DLD1 (cell line): ENCODE results near the gene AUTS2.
"Not testable (repeated sequence)": the region's sequence is repeated elsewhere in the genome, so short reads cannot be mapped to it uniquely, and the experiment has no call there.

Experiments used
- in situ Hi-C: cut with HindIII; loops from 2 replicates; pipeline ENCODE4 v1.10.0; 2017; ENCODE audit warnings: low sequenced_read_pairs

The AUTS2 gene

DNA sequence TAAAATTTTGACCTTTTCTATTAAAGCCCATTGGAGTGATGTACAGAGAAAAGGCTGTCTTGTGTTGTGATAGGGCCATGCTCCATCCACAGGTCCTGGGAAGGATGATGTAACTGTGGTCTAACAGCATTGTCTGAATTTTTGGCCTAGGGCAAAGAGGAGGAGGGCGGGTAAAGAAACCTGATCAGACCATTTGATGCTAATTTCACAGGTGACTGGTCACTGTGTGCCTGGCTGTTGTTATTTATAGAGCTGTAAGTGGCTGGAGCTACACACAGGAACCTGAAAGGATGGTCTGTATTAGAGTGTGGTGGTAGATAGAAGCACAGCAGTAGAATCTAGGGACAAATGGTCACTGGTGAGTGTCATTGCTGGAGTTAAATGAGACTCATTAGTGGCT, 182.1 kb downstream of the AUTS2 start:
- in situ Hi-C loops = no loop called here

DNA sequence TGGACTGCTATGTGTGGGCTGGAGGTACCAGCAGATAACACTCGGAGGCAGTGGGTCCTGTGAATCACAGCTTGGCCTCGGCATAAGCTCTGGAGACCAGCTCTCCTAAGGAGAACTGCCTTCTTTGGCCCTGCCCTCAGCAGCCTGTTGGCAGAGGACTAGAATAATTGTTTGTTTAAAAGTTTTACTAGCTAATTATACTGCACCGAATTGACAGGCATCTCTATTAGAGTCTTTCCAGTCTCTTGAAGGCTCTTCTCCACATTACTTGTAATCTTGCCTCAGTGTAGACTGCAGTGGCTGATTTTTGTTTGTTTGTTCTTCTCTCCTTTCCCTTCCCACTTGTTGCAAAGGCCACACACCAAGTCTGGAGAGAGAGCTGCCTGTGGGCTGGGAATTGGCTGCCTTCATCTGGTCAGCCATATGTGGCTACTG, 183.2 kb downstream of the AUTS2 start:
- in situ Hi-C loops = no loop called here

DNA sequence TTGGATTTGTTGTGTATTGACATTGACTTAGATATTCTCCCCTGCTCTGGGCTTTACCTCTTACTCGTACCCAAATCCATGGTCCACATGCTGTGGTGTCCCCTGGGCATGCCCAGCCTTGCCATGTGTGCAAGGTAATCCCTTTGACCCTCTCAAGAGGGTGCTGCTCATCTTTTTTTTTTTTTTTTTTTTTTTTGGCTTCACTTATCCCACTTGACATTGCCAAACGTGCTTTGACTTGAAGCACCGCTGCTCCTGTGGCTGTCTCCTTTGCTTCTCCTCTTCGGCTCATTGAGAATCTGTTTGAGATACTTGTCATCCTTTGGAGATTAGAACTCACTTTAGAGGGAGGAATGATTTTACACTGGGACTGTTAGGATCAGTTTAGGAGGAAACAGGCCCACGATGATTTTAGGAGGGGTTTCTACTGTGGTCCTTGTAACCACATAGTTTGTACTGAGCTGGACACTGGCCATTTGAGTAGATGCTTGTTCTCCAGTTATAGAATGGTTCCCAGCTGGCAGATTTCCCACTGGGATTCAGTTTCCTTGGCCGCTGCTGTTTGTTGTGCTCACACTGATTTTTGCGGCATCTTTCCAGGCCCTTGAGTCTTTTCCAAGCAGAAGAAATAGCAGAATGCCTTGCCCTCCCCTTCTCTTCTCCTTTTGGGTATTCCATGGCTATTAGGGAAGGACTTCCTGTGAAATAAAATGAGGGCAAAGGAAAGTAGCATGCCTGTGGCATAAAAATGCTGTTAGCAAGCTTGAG, 184.8 kb downstream of the AUTS2 start:
- in situ Hi-C loops = no loop called here

DNA sequence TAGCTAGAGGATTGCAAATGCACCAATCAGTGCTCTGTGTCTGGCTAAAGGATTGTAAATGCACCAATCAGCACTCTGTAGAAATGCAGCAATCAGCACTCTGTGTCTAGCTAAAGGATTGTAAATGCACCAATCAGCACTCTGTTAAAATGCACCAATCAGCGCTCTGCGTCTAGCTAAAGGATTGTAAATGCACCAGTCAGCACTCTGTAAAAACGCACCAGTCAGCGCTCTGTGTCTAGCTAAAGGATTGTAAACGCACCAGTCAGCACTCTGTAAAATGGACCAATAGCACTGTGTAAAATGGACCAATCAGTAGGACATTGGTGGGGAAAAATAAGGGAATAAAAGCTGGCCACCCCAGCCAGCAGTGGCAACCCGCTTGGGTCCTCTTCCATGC, 187.9 kb downstream of the AUTS2 start:
- in situ Hi-C loops = not testable (repeated sequence)

DNA sequence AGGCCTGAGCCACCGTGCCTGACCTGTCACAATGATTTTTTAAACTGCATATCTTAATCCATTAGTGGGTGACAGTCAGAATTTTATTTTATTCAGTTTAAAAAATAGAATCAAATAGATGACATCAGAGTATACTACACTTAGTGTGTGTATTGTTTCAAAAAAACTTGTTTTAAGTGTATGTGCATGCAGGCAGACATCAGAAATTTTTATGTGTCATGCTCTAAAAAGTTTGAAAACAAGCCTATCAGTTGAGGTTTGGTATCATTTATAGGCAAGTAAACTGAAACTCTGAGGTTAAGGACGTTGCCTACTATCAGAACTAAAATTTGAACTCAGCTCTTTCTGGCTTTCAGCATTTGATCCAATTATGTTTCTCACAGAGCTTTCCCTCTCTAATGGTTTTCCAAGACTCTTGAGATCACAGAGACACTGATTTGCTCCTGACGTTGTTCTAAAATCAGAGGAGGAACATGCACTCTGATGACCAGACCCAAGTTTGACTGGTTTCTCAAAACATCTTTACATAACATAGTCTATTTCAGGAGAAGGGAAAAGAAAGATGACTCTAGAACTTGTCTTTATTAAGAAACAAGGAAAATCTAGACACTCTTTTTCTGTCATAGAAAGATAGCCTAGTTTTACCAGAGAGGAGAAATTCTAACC, 188.6 kb downstream of the AUTS2 start:
- in situ Hi-C loops = no loop called here

DNA sequence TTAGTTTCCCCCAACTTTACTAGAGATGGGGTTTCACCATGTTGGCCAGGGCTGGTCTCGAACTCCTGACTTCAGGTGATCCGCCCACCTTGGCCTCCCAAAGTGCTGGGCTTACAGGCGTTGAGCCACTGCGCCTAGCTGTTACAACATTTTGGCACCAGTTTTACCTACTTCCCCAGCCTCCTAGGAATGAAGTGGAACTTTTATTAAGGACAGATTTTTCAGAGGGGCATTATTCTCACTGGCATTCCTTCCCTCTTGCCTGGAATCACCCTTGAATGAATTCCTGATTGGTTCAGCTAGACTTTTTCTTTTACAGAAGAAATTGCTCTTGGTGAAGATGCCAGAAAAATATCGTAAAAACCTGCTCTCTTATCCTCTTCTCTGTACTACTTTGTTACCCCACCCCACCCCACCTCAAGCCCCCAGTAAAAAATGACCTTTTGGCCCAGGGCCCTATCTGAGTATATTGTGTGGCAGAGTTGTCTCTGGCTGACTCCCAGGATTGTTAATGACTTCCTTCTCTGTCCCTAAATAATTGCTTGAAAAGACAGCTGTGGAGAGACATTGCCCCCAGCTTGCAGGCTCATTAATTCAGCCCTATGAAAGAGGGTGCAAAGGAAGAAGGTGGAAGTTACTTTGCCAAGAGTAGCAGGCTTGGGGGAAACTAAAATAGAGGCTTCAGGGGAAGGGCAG, 189.6 kb downstream of the AUTS2 start:
- in situ Hi-C loops = no loop called here

DNA sequence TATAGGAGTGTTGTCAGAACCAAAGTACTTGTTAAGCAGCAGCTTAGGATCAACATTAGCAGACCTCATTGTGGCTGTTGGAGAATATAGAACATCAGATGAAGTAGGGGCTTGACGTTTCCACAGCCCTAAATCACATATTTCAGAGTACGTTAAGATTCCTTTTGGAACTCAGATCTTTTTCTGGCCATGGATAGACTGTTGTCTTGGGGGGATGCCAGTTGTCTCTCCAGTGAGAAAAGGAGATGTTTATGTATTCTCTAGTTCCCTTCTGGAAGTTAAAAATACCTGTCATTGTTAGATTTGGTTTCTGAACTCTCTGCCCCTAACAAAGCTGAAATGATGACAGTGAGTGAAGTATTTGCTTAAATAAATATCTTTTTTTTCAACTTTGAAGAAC, 191.3 kb downstream of the AUTS2 start:
- in situ Hi-C loops = no loop called here

DNA sequence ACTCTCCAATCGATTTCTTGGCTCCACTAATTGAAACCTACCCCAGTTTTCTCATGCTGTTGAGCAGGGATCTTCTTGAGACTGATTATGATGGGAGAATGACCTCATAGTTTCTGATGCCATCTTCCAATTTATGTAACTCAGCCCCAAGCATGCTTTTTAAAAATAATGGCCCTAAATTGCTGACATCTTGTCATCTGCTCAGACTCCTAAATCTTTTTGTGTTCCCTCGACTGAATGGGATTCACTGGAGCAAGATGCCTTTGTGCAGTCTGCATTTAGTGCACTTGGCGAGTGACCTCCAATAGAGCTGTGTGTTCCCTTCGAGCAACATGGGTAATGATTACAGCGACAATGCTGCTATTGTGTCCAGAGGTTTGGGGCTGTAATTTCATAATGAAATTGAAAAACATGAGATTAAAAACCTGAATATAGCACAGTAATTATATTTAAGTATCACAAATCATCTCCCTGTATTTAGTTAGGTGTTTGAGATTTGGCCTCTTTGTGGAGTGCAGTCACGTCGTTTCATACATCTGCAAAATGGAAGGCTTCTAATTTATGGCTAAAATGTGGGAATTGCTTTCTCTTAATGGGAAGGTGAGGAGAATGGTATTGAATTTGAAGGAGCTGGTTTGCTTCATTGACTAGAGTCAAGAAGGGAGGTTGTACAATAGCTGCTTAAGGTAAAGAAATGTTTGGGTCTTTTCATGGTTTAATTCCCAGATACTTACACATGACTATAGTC, 192.9 kb downstream of the AUTS2 start:
- in situ Hi-C loops = no loop called here

DNA sequence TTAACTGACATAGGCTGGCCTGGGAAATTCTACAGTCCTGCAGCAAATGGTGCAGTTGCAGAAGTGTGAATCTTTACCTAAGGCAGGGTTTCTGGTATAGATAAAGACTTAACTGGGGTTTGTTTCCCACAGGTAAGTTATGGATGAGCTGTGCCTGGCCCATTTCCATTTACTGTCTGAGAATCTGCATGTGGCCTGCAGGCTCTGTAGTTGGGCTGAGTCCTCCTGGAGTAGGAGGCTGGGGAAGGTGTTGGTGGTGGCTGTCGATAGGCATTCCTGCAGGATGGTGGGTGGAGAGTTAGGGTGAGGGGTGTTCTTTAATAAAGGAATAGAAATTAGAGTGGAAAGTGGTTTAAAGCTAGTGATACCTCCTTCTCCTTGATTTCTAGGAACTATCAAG, 193.5 kb downstream of the AUTS2 start:
- in situ Hi-C loops = no loop called here

DNA sequence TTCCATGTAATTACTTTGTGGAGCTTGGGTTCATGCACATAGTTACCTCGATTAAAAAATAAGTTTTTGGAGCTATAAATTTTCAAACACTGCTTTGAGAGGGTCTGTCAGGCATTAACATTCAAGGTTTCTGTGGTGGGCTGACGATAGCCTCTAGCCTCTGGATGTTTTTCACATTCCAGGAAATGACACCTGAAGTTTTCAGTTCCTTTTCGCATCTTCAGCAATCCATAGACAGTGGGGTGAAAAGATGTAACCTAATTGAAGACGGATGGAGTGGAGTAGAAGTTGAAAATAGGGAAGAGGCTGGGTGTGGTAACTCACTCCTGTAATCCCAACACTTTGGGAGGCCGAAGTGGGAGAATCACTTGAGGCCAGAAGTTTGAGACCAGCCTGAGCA, 197.7 kb downstream of the AUTS2 start:
- in situ Hi-C loops = no loop called here

DNA sequence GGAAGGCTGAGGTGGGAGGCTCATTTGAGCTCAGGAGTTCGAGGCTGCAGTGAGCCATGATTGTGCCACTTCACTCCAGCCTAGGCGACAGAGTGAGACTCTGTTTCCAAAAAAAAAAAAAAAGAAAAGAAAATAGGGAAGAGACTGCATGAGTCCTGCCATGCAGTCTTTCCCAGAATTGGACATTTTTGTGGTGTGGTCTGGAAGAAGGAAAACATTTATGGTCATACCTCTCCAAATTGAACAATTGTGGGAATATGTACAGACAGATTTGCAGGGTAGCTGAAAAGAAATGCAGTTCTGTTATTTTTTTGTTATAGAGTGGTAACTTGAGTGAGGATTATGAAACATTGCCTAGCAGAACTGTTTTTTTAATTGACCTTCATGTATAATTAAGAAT, 198.1 kb downstream of the AUTS2 start:
- in situ Hi-C loops = no loop called here

DNA sequence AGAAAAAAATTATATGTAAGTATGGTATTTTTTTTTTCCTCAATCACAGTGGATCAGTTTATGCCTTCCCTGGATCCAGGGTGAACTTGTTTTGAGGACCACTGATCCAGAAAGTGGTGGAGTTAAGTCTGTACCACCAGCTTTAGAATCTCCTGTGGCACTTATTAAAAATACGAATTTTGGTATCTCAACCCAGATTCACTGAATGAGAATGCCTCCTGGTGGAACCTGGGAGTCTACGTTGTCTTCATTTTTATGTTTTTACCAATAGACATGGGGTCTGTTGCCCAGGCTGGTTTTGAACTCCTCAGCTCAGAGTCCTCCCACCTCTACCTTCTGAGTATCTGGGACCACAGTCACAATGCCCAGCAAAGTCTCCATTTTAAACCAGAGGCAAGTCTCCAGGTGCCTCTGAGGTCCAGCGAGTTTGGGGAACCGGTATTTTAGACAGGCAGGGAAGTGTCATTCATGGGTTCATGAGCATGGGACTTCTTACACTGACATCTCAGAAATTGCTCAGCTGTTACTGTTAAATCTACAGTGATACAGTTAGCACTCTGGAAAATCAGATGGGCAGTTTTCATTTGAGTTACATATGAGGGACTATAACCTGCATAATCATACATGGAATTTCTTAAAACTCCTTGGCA, 200.9 kb downstream of the AUTS2 start:
- in situ Hi-C loops = no loop called here

DNA sequence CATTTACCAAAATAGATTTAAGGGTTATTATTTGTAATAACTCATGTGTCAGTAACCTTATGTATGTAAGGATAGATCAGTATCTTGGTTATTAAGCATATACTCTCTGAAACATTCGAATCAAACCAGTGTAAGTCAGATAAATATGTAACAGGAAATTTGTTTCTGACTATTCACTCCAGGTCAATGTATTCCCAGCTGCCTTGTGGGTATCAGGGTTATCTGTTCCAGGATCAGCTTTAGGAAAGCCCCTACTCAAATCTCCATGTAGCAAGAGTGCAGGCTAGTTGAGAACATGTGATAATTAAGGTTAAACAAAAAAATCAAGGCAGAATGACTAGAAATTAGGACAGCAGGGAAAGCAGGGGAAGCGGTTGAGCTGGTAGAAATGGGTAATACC, 201.7 kb downstream of the AUTS2 start:
- in situ Hi-C loops = no loop called here

DNA sequence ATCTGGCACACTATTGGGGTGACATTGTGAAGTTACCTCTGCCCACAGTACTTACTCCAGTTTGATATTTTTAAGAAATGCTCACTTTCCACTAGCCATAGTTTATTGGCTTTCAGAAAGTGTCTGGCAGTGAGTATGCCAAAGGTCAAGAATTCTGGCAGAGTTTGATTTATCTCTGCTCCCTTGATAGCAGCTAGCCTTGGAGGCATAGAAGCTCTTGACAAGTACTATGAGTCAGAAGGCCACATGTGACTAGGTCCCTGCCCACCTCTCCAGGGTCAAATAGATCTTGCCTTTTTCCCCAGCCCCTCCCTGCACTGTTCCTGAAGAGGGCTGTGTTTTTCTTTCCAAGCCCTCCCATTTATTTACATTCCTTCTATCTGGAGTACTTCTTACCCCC, 202.2 kb downstream of the AUTS2 start:
- in situ Hi-C loops = no loop called here

DNA sequence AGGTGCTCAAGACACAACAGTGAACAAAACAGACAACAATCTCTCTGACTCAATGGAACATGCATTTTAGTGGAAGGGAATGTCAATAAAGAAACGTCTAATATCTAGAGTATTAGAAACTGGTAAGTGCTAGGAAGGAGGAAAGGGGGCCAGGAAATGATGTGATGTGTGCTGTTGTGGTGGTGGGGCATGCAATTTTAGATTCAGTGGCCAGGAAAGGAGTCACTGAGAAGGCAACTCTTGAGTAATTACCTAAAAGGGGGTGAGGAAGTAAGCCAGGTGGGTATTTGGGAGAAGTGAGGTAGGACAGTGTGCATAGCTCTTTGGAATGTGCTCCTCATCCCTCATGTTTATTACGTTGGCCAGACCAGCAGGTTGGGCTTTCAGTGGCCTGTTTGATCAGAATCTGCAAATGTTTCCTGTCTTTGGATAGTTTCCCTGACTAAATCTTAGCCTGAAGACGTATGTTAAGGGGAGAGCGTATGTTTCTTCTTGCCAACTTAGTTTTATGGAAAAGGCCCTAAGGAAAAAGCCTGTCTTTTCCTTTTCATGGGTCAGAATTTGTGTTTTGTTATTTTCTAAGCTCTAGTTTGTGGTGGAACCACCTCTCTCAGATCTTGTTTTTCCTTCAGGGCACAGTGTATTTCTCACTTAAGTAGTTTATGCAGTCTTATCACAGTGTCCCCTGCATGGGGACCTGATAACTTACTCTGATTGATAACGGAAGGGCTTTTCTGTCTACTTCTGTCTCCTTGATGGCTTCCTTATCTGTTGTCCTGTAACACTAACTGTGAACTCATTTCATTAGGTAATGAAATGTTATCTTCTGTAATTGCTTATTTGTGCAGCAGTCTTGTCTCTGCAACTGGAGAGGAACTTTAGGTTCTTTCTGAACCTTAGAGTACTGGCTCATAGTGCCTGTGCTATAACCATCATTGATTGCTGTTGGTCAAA, 203.7 kb downstream of the AUTS2 start:
- in situ Hi-C loops = no loop called here

DNA sequence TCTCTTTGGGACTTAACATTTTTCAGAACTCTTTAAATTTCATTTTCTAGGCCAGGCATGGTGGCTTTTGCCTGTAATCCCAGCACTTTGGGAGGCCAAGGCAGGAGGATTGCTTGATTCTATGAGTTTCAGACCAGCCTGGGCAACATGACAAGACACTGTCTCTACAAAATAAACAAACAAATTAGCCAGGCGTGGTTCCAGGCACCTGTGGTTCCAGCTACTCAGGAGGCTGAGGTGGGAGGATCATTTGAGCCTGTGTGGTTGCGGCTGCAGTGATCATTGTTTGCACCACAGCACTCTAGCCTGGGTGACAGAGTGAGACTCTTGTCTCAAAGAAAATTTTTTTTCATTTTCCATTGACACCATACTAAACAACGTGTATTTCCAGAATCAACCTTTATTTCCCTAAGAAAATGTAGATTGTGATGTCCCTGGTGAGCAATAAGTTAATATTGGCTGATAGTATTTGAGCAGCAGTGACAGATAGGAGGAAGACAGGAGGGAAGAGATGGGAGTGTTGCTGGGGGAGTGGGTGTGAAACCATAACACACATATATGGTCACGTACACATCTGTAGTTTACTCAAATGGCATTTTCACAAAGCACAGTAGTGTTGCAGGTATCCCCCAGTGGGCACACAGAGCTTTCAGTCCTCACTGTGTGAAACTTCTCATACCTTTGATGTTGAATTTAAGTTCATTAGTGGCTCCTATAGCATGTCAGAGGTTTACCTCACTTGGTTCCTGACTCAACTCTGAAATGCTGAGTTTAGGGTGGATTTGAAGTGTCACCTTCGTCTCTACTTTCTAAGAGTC, 205.6 kb downstream of the AUTS2 start:
- in situ Hi-C loops = no loop called here

DNA sequence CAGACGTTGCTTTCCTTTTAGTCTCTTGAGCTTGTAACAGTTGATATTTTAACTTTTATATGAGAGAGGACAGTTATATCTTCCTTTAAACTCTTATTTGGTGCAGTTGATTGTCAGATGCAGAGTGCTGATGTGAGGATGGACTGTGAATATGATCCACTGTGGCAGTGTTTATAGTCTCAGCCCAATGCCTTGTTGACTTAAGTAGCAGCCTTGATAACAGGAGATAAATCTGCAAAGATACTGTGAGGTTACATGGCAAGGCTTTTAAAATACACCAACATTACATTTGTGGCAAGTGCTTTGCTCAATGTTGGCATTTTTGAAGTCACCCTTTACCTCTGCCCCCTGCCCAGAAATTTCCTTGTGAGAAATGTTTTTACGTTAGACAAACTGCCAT, 206.7 kb downstream of the AUTS2 start:
- in situ Hi-C loops = no loop called here

DNA sequence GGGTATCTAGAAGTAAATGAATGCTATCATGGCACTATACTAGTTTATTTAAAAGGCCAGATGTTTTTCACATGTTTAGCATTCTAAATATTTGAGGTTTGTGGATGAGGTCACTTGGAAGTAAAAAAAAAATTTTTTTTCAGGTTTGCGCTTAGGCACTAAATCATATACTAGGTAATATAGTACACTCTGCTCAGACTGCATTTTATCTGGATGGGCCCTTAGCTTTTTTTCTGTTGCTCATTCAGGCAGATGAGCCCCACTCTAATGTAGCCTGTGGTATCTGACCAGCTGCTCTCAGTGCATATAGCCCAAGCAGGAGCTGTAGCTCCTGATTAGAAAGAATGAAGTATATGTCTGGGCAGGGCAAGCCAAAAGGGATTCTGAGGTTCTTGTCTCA, 210.1 kb downstream of the AUTS2 start:
- in situ Hi-C loops = no loop called here
